GM21381 (cell line): ENCODE data around the gene GEMIN4.
"Not testable (repeated sequence)": the region's sequence is repeated elsewhere in the genome, so short reads cannot be mapped to it uniquely, and the experiment has no call there.

Experiments used
- ATAC-seq: cut with Tn5 transposase; IDR thresholded peaks from one replicate; pipeline ENCODE4 v1.9.1; 2021; ENCODE audit warnings: mild to moderate bottlenecking, moderate library complexity; ENCODE audit not compliant: unreplicated experiment

GEMIN4 gene

DNA sequence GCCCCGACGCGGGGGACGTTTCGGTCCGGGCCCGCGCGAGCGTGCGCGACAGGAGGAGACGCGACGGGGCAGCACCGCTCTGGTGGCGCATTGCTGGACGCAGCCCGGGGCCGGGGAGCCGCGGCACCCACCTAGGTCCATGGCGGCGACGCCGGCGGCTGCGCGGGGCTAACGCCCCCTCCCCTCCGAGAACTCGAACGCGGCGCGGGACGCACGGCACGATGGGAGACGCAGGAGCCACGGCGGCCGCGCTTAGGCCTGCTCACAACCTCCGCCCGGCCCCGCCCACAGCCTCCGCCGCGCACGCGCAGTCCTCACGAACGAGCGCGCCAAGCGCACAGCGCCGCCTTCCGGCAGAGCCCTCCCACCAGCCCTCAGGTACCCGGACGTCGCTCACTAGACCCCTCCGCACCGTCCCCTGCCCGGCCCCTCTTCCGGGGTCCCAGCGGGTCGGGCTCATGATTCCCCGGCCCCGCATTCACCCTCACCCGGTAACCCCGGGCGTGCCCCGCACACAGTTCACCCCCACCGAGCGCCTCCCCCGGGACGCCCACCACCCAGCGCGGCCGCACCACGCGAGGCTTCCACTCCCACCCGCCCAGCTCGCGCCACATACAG is at the start of gene GEMIN4:
Gene GEMIN4 (minus strand): TSS at position 263 of the 618 bp plus-strand sequence. CDS start 122 bp downstream, at position 141.
- peak; percentile 83 for ATAC-seq

- no peak for ATAC-seq
These were observed 49.6 kb upstream of the GEMIN4 start for GRCh38 chr17:801660-802059.

- ATAC-seq, result no peak
These were observed 48.6 kb upstream of the GEMIN4 start for GRCh38 chr17:800446-801242.

GRCh38 chr17:799261-799660 is 47.2 kb upstream of the GEMIN4 start:
- ATAC-seq, result no peak

GRCh38 chr17:798246-798645 is 46.2 kb upstream of the GEMIN4 start:
- ATAC-seq, result no peak

DNA sequence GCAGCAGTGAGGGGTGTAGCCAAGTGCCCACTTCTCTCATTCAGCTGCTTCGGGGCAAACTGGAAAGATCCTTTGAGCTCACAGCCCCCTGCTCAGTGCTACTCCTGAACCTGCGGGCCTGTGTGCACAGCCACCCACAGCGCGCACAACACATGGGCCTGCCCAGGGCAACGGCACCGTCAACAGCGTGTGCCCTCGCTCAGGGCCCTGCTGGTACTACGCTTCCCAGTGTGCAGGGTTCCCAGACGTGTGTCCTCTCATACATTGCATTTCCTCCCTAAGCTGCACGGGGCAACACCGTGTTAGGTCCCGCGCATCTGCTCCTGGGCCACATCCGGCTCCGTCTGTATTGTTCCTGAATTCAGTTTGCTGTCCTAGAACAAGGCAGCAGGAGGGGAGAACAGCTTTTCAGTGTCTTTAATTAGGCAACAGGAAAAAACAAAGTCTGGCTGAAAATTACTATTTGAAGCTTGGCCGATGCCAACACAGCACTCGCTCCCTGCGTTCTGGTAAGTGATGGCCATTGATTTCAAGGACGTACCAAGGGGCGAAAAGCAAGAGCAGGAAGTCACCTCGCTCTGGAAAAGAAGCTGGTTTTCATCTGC is 45.3 kb upstream of the GEMIN4 start:
- no peak for ATAC-seq

DNA sequence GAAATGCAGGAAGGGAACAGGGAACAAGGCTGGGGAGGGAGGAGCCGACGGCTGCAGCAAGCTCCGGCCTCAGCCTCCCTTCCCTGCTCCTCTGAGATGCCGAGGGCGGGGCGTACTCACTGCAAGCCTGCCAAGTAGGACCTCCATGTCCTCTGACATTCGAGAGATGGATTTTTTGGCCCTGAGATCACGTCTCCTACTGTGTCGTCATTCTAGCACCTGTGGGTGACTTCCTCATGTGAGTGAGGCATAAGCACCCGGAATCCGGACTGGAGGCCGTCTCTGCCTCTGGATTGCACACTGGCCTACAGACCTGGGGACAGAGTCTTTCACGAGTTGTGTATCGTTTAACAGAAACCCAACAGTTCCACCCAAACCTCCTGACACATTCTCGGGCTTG is 44.5 kb upstream of the GEMIN4 start:
- ATAC-seq, result no peak

GRCh38 chr17:795721-796120 is 43.7 kb upstream of the GEMIN4 start:
- ATAC-seq, result no peak

GRCh38 chr17:795276-795675 is 43.2 kb upstream of the GEMIN4 start:
- ATAC-seq, result no peak

DNA sequence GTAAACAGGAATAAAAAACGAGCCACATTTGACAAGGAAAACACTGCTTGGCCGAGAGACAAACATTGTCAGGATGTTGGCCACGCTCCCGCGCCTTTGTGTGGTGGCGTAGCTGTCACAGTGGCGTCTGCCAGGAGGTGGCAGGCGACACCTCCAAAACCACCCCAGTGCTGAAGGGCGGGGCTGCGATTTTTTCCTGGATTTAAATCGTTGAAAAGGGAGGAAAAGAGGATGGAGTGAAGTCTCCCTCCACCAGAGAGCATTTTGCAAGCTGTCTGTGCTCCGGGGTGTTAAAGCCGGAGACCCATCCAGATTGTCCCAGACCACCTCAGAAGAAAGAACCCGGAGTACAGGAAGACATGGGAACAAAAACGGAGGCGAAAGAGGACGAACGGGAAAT is 42.8 kb upstream of the GEMIN4 start:
- ATAC-seq, result no peak

GRCh38 chr17:792277-792676 is 40.2 kb upstream of the GEMIN4 start:
- no peak for ATAC-seq

DNA sequence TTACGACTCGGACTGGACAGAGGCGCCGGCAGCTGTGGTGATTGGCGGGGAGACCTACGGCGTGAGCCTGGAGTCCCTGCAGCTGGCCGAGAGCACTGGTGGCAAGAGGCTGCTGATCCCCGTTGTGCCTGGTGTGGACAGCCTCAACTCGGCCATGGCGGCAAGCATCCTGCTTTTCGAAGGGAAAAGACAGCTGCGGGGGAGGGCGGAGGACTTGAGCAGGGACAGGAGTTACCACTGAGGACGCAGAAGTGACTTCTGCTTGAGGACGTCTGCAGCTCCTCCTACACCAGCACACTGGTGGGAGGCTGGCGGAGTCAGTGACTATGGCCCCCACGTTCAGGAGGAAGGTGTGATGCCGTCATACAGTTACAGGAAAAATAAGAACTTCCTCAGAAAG is 39.8 kb upstream of the GEMIN4 start:
- ATAC-seq, result no peak

DNA sequence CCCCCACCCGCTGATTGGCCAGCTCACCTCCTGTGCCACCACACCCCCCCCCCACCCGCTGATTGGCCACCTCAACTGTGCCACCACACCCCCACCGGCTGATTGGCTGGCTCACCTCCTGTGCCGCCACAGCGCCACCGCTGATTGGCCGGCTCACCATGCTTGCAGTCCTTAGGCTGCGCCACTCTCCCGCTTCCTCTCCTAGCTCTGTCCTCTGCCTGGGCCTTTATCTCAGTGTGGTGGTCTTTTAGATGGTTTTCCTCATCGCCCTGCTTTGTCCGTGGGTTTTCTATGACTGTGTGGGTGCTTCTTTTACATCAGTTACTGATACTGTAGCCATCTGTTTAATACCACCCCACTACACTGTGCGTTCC is 38.8 kb upstream of the GEMIN4 start:
- not testable (repeated sequence) for ATAC-seq

DNA sequence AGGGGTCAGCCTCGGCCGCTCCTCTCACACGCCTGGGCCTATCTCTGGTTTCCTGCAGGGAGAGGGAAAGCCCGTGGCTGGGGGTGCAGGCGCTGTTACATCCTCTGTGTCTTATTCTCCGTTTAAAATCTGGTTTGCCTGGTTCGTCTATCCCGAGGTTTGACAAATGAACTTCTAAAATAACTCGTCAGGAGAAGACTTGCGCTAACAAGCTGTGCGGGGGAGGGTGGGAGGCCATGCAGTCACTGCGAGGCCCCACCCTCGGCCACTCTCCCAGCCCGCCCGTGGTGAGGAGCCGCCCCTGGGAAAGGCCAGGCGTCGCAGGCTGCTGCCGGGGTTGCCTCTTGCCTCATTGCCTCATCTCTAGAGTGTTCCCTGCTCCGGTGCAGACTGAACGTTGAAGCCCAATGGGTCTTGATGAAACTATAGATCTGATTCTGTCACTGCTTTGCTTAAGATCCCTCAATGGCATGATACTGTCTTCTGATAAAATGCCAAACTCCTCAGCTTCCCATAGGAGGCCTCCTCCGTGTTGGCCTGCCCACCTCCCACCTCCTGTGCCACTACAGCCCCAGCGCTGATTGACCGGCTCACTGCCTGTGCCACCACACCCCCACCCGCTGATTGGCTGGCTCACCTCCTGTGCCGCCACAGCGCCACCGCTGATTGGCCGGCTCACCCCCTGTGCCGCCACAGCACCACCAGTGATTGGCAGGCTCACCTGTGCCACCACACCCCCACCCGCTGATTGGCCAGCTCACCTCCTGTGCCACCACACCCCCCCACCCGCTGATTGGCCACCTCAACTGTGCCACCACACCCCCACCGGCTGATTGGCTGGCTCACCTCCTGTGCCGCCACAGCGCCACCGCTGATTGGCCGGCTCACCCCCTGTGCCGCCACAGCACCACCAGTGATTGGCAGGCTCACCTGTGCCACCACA is 38.1 kb upstream of the GEMIN4 start:
- not testable (repeated sequence) for ATAC-seq

GRCh38 chr17:789160-789840 is 37.2 kb upstream of the GEMIN4 start:
- ATAC-seq, result no peak

GRCh38 chr17:788551-788950 is 36.5 kb upstream of the GEMIN4 start:
- no peak for ATAC-seq

DNA sequence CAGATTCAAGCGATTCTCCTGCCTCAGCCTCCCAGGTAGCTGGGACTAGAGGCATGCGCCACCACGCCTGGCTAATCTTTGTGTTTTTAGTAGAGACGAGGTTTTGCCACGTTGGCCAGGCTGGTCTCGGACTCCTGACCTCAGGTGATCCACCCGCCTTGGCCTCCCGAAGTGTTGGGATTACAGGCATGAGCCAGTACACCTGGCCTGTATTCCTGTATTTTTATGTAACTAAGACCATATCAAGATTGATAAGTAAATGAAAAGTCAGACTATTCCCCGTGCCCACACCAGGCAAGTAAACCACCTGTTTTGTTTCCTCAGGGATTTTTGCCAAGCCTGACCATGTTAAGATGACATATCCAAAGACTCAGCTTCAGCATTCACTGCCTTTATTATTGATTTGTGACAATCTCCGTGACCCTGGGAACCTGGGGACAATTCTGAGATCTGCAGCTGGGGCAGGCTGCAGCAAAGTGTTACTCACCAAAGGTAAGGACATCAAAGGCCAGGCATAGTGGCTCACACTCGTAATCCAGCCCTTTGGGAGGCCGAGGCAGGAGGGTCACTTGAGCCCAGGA is 35.7 kb upstream of the GEMIN4 start:
- no peak for ATAC-seq

DNA sequence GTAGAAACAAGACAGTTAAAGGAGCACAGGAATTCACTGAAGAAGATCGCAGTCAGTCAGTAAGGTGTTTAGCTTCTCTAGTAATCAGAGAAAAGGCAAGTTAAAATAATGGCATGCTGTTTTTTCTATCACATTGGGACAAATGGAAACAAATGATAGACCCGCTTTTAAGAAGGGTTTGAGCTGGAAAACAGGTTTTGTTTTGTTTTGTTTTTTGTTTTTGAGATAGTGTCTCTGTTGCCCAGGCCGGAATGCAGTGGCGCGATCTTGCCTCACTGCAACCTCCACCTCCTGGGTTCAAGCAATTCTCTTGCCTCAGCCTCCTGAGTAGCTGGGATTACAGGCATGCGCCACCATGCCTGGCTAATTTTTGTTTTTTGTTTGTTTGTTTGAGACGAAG is 33.8 kb upstream of the GEMIN4 start:
- ATAC-seq, result not testable (repeated sequence)

GRCh38 chr17:784143-784542 is 32.1 kb upstream of the GEMIN4 start:
- no peak for ATAC-seq
